HG02981 (cell line): Measurements from ENCODE around the gene FBXW5.

Experiments
- ATAC-seq: cut with Tn5 transposase; IDR thresholded peaks from one replicate; pipeline ENCODE4 v1.9.1; 2021; ENCODE audit warnings: mild to moderate bottlenecking, moderate library complexity; ENCODE audit not compliant: unreplicated experiment

The FBXW5 gene

DNA sequence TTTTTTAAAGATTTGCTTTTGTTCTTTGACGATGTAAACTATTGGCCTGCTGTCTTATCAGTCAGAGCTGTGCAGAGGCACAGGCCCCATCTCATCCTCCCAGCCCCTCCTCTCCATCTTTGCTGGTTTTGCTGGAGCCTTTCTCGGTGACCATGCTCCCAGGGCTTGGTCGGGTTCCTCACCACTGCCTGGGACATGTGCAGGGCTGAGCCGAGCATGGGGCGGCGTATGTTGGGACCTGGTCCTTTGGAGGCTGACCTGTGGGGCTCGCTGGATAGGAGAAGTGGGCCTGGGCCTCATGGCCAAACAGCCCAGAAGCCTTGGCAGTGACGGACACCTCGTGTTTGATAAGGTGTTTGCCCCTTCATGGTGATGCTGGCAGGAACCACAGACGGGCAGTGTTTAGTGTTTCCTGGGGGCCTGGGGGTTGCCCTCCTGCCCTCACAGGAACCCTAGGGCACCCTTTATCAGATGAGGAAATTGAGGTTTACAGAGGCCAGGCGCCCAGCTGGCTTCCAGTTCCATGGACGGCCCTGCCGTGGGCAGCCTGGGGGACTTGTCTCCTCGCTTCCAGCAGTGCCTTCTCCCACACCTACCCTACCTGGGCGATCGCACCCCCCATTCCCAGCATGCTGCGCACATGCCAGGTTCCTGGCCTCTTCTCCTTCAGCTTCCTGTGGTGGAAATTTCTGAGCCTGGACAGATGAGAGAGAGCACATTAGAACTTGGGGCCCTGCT is 30.7 kb downstream of the FBXW5 start:
- ATAC-seq: no peak

GRCh38 chr9:136910901-136911245 is 33.7 kb downstream of the FBXW5 start:
- no peak for ATAC-seq

DNA sequence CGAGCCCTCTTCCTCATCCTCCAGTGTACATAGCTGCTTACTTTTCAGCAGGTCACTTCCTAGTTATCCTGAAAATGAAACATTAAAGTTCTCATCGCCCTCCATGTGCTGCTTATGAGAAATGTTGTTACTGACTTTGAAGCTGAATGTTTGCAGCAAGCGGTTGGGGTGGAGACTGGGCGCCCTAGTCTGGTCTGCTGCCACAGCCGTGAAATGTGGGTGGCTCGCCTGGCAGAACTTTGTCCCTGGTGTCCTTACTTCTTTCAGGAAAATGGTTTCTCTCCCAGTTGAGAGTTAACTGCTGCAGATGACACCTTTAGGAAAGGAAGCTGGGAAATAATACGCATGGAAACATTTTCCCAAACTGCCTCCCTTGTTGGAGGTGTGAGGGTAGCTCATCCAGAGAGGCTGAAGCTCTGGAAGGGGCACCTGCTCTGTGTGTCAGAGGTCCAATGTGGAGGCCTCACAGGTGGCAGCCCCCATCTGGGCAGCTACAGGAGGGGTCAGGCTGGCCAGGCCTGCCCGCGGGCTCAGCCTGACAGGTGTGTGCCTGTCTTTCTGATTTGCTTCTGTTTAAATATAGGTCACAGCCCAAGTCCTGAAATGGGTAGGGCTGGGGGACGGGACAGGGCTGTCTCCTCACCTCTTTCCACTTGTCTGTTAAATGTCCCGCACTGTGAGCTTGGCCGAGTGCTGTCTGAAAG is 34.2 kb downstream of the FBXW5 start:
- no peak for ATAC-seq

- ATAC-seq: no peak
These were observed 37.3 kb downstream of the FBXW5 start for GRCh38 chr9:136907011-136907914.

- ATAC-seq: no peak
These were observed 38.3 kb downstream of the FBXW5 start for GRCh38 chr9:136906266-136906665.

- no peak for ATAC-seq
These were observed 41.4 kb downstream of the FBXW5 start for GRCh38 chr9:136903041-136903554.

DNA sequence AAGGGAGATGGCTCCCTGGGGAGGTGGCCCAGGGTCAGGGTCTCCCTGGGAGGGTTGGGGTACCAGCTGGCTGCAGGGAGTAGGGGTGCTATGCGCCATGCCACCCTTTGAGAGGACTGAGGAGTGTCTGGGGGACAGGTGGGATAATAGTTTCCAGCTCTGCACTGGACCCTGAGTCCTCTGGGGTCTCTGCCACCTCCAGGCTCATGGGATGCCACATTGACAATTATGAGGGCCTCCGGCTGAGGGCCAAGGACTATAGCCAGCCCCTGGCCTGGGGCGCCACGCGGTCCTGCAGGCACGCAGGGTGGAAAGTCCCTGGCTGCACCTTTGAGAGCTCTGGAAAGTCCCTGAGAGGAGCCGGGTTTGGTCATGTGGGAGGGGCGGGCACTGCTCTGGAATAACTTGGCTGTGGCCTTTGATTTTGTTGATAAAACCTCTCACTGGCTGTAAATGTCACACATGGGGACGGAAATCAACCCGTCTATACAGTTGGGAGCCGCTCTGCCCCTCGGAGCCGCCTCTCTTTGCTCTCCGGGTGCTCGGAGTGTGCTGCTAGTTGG is 42.2 kb downstream of the FBXW5 start:
- ATAC-seq: peak; percentile 63

DNA sequence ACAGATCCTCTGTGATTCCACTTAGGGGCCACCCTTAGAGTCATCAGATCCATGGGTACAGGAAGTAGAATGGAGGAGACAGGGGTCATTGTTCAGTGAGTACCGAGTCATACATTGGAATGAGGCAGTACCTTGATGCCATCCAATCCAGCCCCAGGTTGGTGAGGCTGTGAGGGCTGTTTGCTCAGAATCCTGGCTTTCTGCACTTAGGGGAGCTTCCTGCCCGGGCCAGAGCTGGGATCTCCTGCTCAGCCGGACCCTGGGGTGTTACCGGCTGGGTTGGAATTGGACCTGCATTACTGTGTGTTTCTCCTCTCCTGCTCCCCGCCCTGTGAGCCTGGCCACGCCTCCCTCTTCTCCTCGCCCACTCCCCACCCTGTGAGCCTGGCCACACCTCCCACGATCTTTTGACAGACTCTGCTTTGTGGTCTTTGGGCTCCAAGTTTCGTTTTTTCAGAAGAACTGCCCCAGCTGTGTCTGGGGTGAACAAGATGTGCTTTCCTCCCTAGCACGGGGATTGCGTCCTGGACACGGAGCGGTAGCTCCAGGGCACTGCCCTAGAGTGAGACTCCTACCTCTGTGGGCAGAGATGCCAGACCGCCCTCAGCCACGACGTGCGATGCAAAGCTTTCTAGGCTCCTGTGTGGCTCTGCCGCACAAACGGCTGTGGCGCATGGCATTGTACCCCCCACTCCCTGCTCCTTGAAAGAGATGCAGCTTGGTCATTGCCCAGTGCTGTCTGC is 42.9 kb downstream of the FBXW5 start:
- peak; percentile 33 for ATAC-seq

GRCh38 chr9:136900988-136901515 is 43.5 kb downstream of the FBXW5 start:
- no peak for ATAC-seq

- no peak for ATAC-seq
These were observed 44.0 kb downstream of the FBXW5 start for GRCh38 chr9:136900556-136900955.

DNA sequence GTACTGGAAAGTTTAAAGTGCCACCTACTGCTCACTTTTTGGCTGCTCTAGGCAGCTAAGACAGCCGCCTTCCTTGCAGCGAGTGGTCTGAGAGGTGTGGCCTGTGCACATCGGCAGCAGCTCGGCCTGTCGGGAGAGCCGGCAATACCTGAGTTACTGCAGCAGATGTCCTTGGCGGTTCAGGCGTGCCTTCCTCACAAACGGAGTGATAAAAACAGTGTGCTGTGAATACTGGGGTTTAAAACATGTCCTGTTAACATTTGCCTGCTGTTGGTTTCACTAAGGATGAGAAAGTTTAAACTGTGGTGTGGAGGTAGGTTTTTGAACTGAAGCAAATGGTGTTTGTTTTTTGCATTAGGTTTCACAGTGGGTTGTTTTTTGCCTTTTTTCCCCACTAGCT is 45.3 kb downstream of the FBXW5 start:
- ATAC-seq: no peak

DNA sequence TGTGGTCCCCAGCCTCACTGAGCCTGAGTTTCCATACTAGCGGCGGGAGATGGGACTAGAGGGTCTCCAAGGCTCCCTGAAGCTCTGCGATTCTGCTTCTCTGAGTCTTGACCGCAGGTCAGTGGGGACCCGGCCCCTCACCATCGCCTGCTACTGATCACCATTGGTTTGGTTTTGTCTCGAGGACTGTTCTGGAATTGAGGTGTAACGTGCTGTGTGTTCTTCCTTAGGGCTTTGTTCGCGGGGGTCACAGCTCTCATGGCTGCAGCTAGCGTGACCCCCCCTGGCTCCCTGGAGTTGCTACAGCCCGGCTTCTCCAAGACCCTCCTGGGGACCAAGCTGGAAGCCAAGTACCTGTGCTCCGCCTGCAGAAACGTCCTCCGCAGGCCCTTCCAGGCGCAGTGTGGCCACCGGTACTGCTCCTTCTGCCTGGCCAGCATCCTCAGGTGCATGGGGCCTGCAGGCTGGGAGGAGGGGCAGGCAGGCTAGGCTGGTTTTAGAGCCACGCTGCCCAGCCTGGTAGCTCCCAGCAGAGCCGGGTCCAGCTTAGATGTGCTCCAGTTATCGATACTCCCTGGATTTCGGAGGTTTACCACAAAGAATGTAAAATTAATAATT is 45.9 kb downstream of the FBXW5 start:
- no peak for ATAC-seq

- no peak for ATAC-seq
These were observed 48.5 kb downstream of the FBXW5 start for GRCh38 chr9:136896027-136896426.

- ATAC-seq: no peak
These were observed 53.9 kb downstream of the FBXW5 start for GRCh38 chr9:136890661-136891060.
